B cell (primary cell): ENCODE measurements around the gene FASLG.

Experiments used
- CTCF ChIP-seq: fragments of 200-600 bp; IDR thresholded peaks from one replicate; pipeline ENCODE4 v1.8.0; 2022; ENCODE audit warnings: antibody characterized with exemption, mild to moderate bottlenecking
- EZH2 ChIP-seq: IDR thresholded peaks from 2 replicates; pipeline ENCODE4 v1.6.1; 2012; ENCODE audit warnings: borderline replicate concordance, low read depth, mild to moderate bottlenecking, moderate library complexity, low read length; ENCODE audit not compliant: insufficient read depth, poor library complexity, severe bottlenecking

- TF ChIP-seq CTCF (no peak), EZH2 (no peak)
Measured at GRCh38 chr1:172616636-172617035, 42.3 kb upstream of the FASLG start.
